Measurements from ENCODE around the gene DDX20.

GRCh38 chr1:111735321-111735720 is 20.4 kb upstream of the DDX20 start:
- TF ChIP-seq EZH2 (IDR thresholded peaks at IDR 0.05; ENCODE audit: insufficient read depth, poor library complexity, severe bottlenecking) (no peak), EZH2phosphoT487 (IDR thresholded peaks at IDR 0.05; ENCODE audit: insufficient read depth, low read depth) (no peak)
